ENCODE data around the gene FBXO15. TPM values are rescaled to one million over a fixed set of nuclear protein-coding genes. Genes with fewer than 3 reads are reported as not detected.

The FBXO15 gene
- total RNA-seq, 1 donor from 2014 or later: 1.2 TPM

DNA sequence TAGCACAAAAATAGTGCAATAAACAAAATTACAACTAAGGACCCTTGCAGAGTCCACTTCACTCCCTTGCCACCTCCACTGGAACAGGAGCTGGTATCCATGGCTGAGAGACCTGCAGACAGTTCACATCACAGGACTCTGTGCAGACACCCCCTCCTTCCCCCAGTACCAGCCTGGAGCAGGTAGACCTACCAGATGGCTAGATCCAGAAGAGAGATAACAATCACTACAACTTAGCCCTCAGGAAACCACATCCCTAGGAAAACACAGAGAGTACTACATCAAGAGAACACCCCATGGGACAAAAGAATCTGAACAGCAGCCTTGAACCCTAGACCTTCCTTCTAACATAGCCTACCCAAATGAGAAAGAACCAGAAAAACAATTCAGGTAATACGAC lies 49.8 kb downstream of the FBXO15 start:
- H3K9me3 Mint-ChIP-seq (ENCODE audit: unreplicated experiment): peaks cover 11% of the 10 kb centered on the region
- H4K20me1 ChIP-seq (ENCODE audit: insufficient read depth, low read length): no peaks in the 10 kb centered on the region

DNA sequence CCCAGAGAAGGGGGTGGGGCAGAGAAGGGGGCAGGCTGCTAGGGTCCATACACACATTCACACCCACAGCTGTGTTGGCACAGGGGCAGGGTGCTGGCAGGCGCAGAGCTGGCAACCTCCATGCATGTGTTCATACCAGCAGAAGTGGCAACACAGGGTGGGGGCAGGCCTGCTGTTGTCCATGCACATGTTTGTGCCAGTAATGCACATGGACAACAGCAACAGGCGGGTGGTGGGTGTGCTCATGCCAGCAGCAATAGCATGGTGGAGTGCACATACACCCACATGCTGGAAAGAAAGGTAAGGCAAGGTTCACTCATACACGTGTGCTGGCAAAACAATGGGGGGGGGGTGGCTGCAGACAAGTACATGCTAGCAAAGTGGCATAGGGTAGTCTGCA lies 54.7 kb downstream of the FBXO15 start:
- H3K4me2 ChIP-seq (ENCODE audit: low read length): no peak overlapping the region
- H3K9me3 Mint-ChIP-seq (ENCODE audit: unreplicated experiment): no peaks in the 10 kb centered on the region
- H3K9ac ChIP-seq (ENCODE audit: low read length): no peak overlapping the region
- TF ChIP-seq, protein P1, sequence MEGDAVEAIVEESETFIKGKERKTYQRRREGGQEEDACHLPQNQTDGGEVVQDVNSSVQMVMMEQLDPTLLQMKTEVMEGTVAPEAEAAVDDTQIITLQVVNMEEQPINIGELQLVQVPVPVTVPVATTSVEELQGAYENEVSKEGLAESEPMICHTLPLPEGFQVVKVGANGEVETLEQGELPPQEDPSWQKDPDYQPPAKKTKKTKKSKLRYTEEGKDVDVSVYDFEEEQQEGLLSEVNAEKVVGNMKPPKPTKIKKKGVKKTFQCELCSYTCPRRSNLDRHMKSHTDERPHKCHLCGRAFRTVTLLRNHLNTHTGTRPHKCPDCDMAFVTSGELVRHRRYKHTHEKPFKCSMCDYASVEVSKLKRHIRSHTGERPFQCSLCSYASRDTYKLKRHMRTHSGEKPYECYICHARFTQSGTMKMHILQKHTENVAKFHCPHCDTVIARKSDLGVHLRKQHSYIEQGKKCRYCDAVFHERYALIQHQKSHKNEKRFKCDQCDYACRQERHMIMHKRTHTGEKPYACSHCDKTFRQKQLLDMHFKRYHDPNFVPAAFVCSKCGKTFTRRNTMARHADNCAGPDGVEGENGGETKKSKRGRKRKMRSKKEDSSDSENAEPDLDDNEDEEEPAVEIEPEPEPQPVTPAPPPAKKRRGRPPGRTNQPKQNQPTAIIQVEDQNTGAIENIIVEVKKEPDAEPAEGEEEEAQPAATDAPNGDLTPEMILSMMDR (IDR thresholded peaks at IDR 0.05; ENCODE audit: insufficient read depth, low read depth, low read length): no peak
- no peak for TF ChIP-seq EZH2 (IDR thresholded peaks at IDR 0.05; ENCODE audit: insufficient read depth, low read length)
- no peak overlapping the region for H3K27ac ChIP-seq (ENCODE audit: low read depth, low read length)
- FAIRE-seq (no peak), DNase-seq (ENCODE audit: low read depth) (no peak)
- H3K4me3 ChIP-seq (ENCODE audit: insufficient read depth, low read depth, low read length): no peak overlapping the region
- no peaks in the 10 kb centered on the region for H3K36me3 ChIP-seq (ENCODE audit: insufficient read depth, low read length)
- H3K36me3 Mint-ChIP-seq (ENCODE audit: low read depth, unreplicated experiment): peaks cover 3% of the 10 kb centered on the region
- H3K27ac Mint-ChIP-seq (ENCODE audit: unreplicated experiment): no peak overlapping the region
- no peak overlapping the region for H3K4me3 Mint-ChIP-seq (ENCODE audit: unreplicated experiment)
- no peaks in the 10 kb centered on the region for H3K4me1 ChIP-seq (ENCODE audit: insufficient read depth, low read length)
- H3K27me3 Mint-ChIP-seq (ENCODE audit: low read depth, unreplicated experiment): peaks cover 2% of the 10 kb centered on the region
- no peaks in the 10 kb centered on the region for H3K79me2 ChIP-seq (ENCODE audit: insufficient read depth, low read length)
- H3K9me3 ChIP-seq (ENCODE audit: insufficient read depth, low read depth, low read length): no peaks in the 10 kb centered on the region
- no peak overlapping the region for H2AFZ ChIP-seq (ENCODE audit: low read depth, low read length)
- H4K20me1 ChIP-seq (ENCODE audit: insufficient read depth, low read length): no peaks in the 10 kb centered on the region
- H3K4me1 Mint-ChIP-seq (ENCODE audit: low read depth, unreplicated experiment): no peaks in the 10 kb centered on the region
- no peaks in the 10 kb centered on the region for H3K27me3 ChIP-seq (ENCODE audit: insufficient read depth, low read length)

More for the DNA sequence above, 49.8 kb downstream of the FBXO15 start:
- Histone ChIP-seq H2AFZ (ENCODE audit: low read depth, low read length) (no peak overlapping the region), H3K9me3 (ENCODE audit: insufficient read depth, low read depth, low read length) (no peaks in the 10 kb centered on the region), H3K79me2 (ENCODE audit: insufficient read depth, low read length) (no peaks in the 10 kb centered on the region), H3K4me1 (ENCODE audit: insufficient read depth, low read length) (no peaks in the 10 kb centered on the region), H3K4me2 (ENCODE audit: low read length) (no peak overlapping the region), H3K9ac (ENCODE audit: low read length) (no peak overlapping the region), H3K36me3 (ENCODE audit: insufficient read depth, low read length) (no peaks in the 10 kb centered on the region), H3K4me3 (ENCODE audit: insufficient read depth, low read depth, low read length) (no peak overlapping the region), H3K27me3 (ENCODE audit: insufficient read depth, low read length) (no peaks in the 10 kb centered on the region), H3K27ac (ENCODE audit: low read depth, low read length) (no peak overlapping the region)
- TF ChIP-seq EZH2 (IDR thresholded peaks at IDR 0.05; ENCODE audit: insufficient read depth, low read length): no peak
- TF ChIP-seq, protein P1 (IDR thresholded peaks at IDR 0.05; ENCODE audit: insufficient read depth, low read depth, low read length): no peak
- Mint-ChIP-seq H3K4me1 (ENCODE audit: low read depth, unreplicated experiment) (no peaks in the 10 kb centered on the region), H3K27ac (ENCODE audit: unreplicated experiment) (no peak overlapping the region), H3K4me3 (ENCODE audit: unreplicated experiment) (no peak overlapping the region), H3K36me3 (ENCODE audit: low read depth, unreplicated experiment) (no peaks in the 10 kb centered on the region), H3K27me3 (ENCODE audit: low read depth, unreplicated experiment) (no peaks in the 10 kb centered on the region)
- no peak for FAIRE-seq
- DNase-seq (ENCODE audit: low read depth): no peak

GRCh38 chr18:74084184-74084855 lies 63.3 kb downstream of the FBXO15 start:
- no peak for DNase-seq (ENCODE audit: low read depth)

More at GRCh38 chr18:74084184-74084855, 63.3 kb downstream of the FBXO15 start:
- H2AFZ ChIP-seq (ENCODE audit: low read depth, low read length): no peak overlapping the region
- no peaks in the 10 kb centered on the region for H3K4me1 ChIP-seq (ENCODE audit: insufficient read depth, low read length)
- no peak overlapping the region for H3K4me2 ChIP-seq (ENCODE audit: low read length)
- H3K27ac Mint-ChIP-seq (ENCODE audit: unreplicated experiment): no peak overlapping the region
- no peaks in the 10 kb centered on the region for H3K27me3 ChIP-seq (ENCODE audit: insufficient read depth, low read length)
- no peak overlapping the region for H3K4me3 ChIP-seq (ENCODE audit: insufficient read depth, low read depth, low read length)
- no peaks in the 10 kb centered on the region for H3K36me3 ChIP-seq (ENCODE audit: insufficient read depth, low read length)
- no peaks in the 10 kb centered on the region for H3K9me3 ChIP-seq (ENCODE audit: insufficient read depth, low read depth, low read length)
- no peak overlapping the region for H3K4me3 Mint-ChIP-seq (ENCODE audit: unreplicated experiment)
- no peak for FAIRE-seq
- H3K4me1 Mint-ChIP-seq (ENCODE audit: low read depth, unreplicated experiment): no peaks in the 10 kb centered on the region
- no peak overlapping the region for H3K27ac ChIP-seq (ENCODE audit: low read depth, low read length)
- no peak overlapping the region for H3K9ac ChIP-seq (ENCODE audit: low read length)
- H4K20me1 ChIP-seq (ENCODE audit: insufficient read depth, low read length): no peaks in the 10 kb centered on the region
- no peaks in the 10 kb centered on the region for H3K27me3 Mint-ChIP-seq (ENCODE audit: low read depth, unreplicated experiment)
- H3K9me3 Mint-ChIP-seq (ENCODE audit: unreplicated experiment): no peaks in the 10 kb centered on the region
- H3K36me3 Mint-ChIP-seq (ENCODE audit: low read depth, unreplicated experiment): no peaks in the 10 kb centered on the region
- TF ChIP-seq, protein P1 (IDR thresholded peaks at IDR 0.05; ENCODE audit: insufficient read depth, low read depth, low read length): no peak
- TF ChIP-seq EZH2 (IDR thresholded peaks at IDR 0.05; ENCODE audit: insufficient read depth, low read length): no peak
- no peaks in the 10 kb centered on the region for H3K79me2 ChIP-seq (ENCODE audit: insufficient read depth, low read length)

Data from astrocyte (in vitro differentiated cells and primary cell).